WI38 (cell line): Measurements from ENCODE around the gene ESPNL.

Source experiments
- H3K4me3 ChIP-seq: 2 replicates; pipeline ENCODE4 v1.5.1; 2011; ENCODE audit warnings: low read depth, mild to moderate bottlenecking, control low read depth, low read length
- TF ChIP-seq, protein P1 (sequence below): IDR thresholded peaks from 2 replicates; pipeline ENCODE4 v1.5.1; 2012; ENCODE audit warnings: low read depth, mild to moderate bottlenecking, control low read depth, low read length

ESPNL gene

DNA sequence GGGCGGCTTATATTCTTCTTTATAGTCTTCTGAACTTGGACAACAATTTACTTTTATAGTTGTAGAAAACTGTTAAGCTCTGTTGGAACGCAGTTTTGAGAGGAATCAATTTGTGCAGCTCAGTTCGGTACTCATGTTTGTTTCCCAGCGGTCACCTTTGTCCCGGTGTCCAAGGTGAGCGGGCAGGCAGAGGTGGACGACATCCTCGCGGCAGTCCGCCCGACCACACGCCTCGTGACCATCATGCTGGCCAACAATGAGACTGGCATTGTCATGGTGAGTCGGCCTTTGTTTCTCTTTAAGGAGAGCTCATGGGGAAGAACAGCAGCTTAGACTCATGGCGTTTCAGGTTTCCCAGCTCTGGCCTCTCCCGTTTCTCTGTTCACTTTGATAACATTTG lies 18.6 kb upstream of the ESPNL start:
- H3K4me3 ChIP-seq: no peak overlapping the region
- TF ChIP-seq, protein P1, sequence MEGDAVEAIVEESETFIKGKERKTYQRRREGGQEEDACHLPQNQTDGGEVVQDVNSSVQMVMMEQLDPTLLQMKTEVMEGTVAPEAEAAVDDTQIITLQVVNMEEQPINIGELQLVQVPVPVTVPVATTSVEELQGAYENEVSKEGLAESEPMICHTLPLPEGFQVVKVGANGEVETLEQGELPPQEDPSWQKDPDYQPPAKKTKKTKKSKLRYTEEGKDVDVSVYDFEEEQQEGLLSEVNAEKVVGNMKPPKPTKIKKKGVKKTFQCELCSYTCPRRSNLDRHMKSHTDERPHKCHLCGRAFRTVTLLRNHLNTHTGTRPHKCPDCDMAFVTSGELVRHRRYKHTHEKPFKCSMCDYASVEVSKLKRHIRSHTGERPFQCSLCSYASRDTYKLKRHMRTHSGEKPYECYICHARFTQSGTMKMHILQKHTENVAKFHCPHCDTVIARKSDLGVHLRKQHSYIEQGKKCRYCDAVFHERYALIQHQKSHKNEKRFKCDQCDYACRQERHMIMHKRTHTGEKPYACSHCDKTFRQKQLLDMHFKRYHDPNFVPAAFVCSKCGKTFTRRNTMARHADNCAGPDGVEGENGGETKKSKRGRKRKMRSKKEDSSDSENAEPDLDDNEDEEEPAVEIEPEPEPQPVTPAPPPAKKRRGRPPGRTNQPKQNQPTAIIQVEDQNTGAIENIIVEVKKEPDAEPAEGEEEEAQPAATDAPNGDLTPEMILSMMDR: no peak

DNA sequence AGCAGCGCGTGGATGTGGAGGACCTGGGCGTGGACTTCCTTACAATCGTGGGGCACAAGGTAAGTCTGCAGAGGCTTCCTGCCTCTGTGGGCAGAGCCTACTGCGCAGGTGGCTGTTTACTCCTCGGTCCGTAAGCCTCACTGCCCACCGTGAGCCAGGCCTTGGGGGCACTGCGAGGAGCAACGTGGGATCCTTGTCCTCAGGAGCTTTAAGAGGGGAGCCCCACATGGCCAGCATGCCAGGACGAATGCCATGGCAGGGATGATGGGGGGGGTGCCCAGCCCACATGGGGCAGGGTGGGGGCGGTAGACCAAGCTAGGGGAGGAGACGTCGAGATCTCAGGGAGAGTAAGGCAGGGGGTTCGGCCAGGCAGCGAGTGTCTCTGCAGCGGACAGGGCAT lies 18.0 kb upstream of the ESPNL start:
- no peak overlapping the region for H3K4me3 ChIP-seq
- TF ChIP-seq, protein P1: no peak

DNA sequence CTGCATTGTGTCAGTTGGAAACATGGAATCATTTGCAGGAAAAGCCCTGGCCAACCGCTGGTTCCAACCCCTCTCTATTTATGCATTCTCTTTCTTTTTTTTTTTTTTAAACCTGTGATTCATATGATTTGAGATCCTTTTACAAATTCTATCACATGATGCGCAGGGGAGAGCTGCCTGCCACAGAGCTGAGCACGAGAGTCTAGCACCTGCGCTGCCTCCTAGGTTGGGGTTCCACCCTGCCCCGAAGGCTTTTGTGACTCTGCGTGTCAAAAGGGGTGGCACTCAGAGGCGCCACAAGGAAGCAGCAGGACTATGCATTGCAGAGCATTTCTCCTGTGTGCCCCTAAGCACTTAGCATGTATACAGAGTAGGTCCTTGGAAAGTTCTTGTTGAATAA lies 17.3 kb upstream of the ESPNL start:
- TF ChIP-seq, protein P1: no peak
- H3K4me3 ChIP-seq: no peak overlapping the region

DNA sequence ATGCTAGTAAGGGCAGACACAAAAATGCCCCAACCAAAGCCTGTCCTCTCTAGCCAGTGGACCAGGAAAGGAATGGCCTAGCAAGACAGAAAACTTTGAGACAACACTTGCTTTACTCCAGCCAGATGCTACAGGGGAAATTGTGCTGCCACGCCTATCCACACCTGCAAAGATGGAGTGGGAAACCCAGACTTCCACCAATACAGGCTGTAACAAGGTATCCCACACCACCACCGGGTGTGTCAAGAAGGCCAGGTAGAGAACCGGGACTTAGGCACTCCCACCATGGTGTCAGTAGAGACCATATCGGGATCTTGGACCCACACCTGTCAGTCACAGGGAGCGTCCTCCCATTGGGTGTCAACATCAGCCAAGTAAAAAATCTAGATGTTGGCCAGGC lies 16.2 kb upstream of the ESPNL start:
- TF ChIP-seq, protein P1: no peak
- no peak overlapping the region for H3K4me3 ChIP-seq

DNA sequence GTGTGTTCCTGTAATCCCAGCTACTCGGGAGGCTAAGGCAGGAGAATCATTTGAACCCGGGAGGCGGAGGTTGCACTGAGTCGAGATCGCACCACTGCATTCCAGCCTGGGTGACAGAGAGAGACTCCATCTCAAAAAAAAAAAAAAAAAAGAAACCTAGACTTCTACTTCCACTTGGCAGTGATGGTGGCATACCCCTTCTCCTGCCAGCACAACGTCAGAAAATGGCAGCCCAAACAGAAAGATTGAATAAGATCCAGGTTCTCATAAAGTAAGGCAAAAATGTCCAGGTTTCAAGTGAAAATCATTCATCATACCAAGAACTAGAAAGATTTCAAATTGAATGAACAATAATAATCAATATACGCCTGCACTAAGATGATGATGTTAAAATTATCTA lies 15.4 kb upstream of the ESPNL start:
- H3K4me3 ChIP-seq: no peak overlapping the region

DNA sequence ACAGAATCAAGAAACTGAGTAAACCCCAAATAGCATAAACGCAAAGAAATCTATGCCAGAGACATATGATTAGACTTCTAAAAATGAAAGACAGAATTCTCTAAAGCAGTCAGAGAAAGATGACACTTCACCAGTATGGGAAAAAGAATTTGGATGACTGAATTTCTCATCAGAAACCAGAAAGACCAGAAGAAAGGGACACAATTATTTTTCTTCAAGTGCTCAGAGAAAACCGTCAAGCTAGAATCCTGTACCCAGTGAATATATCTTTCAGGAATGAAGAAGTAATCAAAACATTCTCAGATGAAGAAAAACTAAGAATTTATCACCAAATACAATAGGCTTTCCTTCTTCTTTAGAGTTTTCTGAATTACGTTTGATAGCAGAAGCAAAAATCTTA lies 14.2 kb upstream of the ESPNL start:
- H3K4me3 ChIP-seq: no peak overlapping the region
- TF ChIP-seq, protein P1: no peak

More for the DNA sequence above, 15.4 kb upstream of the ESPNL start:
- TF ChIP-seq, protein P1: no peak

DNA sequence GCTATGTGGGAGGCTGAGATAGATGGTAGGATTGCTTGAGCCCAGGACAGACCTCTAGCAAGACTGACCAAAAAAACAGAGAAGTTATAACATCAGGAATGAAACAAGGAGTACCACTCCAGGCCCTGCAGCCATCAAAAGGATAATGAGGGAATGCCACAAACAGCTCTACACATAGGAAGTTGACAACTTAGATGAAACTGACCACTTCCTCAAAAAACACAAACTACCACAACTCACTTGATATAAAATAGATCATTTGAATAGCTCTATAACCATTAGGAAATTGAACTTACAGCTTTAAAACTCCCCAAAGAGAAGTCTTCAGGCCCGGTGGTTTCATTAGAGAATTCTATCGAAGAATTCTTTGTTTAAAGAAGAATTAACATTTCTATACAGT lies 12.9 kb upstream of the ESPNL start:
- TF ChIP-seq, protein P1: no peak
- no peak overlapping the region for H3K4me3 ChIP-seq
